GM18909 (cell line): Measurements from ENCODE around the gene ERO1A.
A peak's percentile ranks its signal among the peaks of the same experiment; 100 is the strongest.
"Not testable (repeated sequence)": the region's sequence is repeated elsewhere in the genome, so short reads cannot be mapped to it uniquely, and the experiment has no call there.

Source experiments
- ATAC-seq: cut with Tn5 transposase; IDR thresholded peaks from one replicate; pipeline ENCODE4 v1.9.1; 2021; ENCODE audit warnings: mild to moderate bottlenecking; ENCODE audit not compliant: unreplicated experiment, poor library complexity

The ERO1A gene, protein sequence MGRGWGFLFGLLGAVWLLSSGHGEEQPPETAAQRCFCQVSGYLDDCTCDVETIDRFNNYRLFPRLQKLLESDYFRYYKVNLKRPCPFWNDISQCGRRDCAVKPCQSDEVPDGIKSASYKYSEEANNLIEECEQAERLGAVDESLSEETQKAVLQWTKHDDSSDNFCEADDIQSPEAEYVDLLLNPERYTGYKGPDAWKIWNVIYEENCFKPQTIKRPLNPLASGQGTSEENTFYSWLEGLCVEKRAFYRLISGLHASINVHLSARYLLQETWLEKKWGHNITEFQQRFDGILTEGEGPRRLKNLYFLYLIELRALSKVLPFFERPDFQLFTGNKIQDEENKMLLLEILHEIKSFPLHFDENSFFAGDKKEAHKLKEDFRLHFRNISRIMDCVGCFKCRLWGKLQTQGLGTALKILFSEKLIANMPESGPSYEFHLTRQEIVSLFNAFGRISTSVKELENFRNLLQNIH

DNA sequence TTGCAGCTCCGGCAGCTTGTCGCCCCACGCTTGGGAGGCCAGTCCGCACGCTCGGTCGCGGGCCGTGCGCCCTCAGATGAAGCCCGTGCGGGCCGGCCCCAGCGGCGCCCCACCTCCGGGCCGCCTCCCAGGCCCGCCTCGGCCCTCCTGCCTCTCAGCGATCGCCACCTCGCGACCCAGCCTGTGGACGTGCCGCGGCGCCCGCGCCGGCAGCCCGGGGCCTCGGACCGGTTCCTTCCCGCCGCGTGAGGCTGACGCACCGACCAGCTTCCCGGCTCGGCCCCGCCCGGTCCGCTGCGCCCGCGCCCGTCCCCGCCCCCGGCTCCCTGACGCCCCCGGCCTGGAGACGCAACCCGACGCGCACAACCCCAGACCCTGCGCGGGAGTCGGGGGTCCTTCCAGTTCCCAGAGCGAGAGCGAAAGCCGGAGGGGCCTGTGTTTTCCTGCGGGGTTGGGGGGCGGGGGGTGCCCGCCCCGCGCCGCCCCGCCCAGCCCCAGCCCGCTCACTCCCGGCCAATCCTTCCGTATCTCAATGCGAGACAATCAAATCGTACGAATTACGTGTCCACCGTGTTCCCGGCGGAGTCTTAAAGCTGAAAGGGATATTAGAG lies at the start of gene ERO1A:
Gene ERO1A, minus strand, starts transcription at position 78 of the 611 bp plus-strand sequence. Its CDS starts 77 bp downstream, at position 1.
- peak; percentile 67 for ATAC-seq

DNA sequence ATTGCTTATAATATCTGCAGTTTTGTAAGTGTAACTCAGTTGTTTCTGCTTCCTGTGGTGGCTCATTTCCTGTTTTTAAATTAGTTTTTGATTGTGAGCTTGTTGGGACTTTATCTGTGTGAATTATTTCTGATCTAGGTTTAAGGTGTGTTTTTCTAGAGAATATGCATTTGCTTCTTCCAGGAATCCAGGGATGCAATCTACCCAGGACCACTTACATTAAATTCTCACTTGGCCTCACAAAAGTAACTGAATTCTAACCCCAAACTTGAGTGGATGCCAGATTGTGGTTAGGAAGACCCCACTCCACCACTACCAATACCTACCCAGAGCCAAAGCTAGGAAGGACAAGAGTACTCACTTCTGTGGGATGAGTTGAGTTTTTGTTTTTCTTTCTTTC lies 46.5 kb upstream of the ERO1A start:
- peak; percentile 35 for ATAC-seq

DNA sequence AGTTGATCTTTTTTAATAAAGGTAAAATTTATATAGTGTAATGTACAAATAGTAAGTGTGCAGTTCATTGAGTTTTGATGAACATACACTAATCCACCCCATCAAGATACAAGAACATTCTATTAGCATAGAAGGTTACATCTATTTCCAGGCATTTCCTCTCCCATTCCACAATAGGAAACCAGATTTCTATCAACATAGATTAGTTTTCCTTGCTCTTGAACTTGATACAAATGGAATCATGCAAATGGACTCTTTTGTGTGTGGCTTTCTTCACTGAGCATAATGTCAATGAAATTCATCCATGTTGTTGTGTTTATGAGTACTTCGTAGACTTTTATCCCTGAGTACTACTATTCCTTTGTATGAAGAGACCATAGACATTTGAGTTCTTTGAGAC lies 45.4 kb upstream of the ERO1A start:
- ATAC-seq: no peak

DNA sequence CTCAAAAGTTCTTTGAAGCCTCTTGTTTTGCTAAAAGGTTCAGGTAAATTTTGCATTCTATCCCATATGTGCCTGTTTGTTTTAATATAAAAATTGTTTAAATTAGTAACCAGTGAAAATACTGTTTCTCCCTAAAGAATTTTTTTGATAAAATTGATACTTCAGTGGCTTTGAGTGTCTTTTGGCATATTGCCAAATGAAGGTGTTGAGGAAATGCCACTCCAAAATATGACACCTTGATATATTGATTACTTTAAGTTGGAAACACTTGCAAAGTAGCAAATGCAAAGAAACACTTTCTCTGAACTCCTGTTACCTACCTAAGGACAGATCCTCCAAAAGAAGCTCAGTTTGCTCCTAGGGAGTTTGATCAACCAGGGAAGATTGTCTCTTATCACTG lies 43.1 kb upstream of the ERO1A start:
- no peak for ATAC-seq

DNA sequence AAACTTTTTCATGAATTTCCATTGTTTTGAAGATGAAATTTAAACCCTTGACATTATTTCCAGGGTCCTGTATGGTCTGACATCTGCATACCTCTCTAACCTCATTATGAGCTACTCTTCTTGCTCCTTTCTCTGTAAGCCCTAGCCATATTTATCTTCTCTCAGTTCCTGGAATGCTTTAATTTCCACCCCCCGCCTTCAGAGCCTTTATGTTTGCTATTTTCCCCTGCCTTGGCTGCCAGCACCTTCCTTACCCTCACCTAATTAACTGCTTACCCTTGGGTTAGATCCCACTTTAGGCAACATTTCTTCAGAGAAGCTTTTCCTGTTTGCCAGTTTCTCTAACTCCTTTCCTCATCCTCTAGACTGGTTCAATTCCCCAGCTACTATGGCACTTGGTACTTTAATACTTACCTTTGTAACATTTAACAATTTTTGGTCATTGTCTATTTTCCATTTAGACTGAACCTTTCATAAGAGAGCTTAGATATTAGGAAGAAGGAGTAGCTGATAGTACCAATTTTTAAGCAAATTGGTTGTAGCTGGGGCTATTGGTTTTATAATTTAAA lies 40.6 kb upstream of the ERO1A start:
- no peak for ATAC-seq

DNA sequence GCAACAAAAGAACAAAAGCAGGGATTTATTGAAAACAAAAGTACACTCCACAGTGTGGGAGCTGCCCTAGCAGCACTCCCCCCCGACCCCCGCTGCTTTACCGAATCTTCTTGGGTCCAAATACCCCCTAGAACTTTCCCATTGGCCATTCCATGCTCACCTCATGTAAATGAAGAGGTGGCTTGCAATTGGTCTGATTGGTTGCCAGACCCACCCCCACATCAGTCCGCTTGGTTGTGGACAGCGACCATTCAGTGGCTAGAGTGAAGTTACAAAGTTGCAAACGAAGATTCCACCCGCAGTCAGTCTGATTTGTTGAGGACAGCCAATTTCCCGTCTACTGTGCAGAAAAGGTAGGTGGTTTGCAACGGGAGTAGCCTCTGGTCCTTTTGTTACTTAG lies 38.5 kb upstream of the ERO1A start:
- no peak for ATAC-seq

DNA sequence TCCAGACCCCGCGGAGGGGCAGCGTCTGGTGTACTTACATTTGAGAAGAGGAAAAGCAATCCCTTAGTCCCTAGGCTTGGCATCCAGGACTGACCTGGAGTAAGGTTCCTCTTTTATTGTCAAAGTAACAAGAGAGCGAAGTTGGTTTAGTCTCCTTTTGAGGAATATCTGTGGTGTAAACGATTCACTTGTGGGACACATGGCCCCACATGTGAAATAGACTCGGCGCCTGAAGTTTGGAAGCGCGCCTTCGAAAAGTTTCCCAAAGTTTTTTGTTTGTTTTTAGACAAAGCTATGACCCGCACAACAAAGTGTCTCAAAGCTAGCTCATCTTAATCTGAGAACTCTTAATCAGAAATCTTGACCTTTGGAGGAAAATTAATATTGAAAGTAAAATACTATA lies 35.4 kb upstream of the ERO1A start:
- no peak for ATAC-seq

DNA sequence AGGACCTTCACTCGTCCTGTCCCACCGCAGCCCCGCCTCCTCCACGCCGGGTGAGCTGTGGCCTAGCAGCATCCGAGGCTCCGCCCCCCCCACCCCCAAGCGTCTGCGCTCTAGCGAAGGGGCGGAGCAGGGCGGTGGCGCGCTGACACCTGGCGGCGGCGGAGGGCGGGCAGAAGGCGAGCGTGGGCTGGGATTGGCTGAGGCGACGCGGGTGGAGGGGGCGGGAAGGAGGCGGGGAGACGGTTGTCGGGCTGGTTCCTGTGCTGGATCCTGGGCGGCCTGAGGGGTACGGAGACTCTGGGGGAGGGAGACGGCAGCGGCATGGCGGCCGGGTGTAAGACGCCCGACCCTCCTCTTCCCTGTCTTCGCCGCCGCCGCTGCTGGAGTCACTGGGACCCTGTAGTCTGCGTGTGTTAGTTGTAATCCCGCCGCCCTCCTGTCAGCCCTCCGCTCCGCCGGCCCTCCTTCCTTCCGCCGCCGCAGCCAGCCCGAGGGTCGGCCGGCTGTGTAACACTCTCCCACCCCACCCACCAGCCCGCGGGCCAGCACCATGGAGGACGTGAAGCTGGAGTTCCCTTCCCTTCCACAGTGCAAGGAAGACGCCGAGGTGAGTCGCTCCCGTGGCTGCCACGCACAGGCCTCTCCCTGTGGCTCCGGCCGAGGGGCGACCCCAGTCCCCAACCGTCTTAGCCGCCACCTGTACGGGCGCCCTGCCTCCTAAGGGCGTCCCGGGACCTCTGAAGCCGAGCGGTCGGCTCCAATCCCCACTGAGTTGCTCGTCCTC lies 34.8 kb upstream of the ERO1A start, which contains the start of gene STYX:
Gene STYX, plus strand, starts transcription at position 242 of the 784 bp plus-strand sequence. Its CDS starts 309 bp downstream, at position 551.
- peak; percentile 95 for ATAC-seq

DNA sequence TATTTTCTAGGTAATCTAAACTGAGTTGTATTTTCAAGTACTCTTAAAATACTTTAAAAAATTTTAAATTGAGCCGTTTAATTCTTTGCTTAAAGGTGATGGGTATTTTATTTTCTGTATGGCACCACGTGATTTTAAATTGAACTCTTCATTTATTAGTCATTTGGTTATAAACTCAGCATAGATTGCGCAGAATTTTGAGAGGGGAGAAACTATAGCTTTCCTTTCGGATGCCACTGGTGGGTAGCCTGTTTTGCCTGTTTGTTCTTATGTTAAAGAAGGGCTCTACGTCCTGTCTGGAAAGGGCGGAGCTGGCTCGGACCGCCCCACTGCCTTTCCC lies 34.2 kb upstream of the ERO1A start:
- no peak for ATAC-seq

DNA sequence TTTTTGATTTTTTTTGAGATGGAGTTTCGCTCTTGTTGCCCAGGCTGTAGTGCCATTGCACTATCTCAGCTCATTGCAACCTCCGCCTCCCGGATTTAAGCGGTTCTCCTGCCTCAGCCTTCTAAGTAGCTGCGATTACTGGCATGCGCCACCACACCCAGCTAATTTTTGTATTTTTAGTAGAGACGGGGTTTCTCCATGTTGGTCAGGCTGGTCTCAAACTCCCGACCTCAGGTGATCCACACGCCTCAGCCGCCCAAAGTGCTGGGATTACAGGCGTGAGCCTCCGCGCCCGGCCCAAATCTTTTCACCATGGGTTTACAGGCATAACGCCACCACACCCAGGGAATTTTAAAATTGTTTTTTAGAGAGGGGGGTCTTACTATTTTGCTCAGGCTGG lies 33.7 kb upstream of the ERO1A start:
- ATAC-seq: not testable (repeated sequence)

DNA sequence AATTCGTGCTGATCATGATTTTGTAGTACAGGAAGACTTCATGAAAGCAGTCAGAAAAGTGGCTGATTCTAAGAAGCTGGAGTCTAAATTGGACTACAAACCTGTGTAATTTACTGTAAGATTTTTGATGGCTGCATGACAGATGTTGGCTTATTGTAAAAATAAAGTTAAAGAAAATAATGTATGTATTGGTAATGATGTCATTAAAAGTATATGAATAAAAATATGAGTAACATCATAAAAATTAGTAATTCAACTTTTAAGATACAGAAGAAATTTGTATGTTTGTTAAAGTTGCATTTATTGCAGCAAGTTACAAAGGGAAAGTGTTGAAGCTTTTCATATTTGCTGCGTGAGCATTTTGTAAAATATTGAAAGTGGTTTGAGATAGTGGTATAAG lies 32.2 kb upstream of the ERO1A start:
- ATAC-seq: not testable (repeated sequence)

DNA sequence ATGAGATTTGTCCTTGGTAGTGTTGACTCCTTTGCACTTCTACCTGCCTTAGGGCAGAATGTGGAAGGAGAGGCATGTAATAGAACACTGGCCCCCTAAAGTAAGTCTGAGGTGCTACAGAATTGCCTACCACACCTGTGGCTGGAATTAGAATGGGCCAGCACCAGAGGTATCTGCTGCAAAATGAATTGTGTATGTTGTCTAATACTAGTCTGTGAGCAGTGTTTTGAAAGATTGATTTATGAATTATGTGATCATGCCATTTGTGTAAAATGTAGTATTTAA lies 28.9 kb upstream of the ERO1A start:
- no peak for ATAC-seq

DNA sequence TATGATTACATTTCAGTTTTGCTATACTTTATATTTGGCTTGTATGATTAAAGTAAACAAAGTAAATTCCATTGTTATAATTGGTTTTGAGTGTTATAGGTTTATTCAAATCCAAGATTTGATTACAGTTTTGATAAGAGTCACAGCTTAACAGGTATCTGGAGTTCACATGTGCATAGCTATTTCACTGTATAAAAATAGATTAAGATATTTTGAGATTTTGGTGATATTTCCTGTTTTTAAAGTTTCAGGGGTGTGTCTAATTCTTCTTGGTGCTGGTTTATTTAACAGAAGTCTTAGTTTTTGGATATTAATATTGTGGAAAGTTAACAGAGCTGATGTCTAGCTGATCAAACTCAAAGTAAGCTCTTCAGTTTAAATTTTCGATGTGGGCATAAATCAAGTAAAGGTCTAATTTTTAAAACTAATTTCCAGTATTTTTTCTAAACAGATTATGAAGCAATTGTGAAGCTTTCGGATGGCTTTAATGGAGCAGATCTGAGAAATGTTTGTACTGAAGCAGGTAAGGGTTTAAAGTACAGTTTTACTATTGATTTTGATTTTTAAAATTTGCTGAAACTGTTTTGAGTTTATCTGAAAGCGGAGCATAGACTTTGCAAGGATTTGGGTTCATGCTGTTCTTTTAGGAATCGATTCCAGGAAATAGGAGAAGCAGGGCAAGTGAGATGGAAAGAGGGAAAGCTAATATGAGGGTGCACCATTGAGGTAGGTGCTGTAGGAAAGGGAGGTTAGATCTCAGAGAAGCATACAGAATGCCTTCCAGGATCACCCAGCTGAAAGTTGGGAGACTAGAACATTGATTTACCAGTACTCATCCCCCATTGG lies 28.4 kb upstream of the ERO1A start:
- ATAC-seq: no peak

DNA sequence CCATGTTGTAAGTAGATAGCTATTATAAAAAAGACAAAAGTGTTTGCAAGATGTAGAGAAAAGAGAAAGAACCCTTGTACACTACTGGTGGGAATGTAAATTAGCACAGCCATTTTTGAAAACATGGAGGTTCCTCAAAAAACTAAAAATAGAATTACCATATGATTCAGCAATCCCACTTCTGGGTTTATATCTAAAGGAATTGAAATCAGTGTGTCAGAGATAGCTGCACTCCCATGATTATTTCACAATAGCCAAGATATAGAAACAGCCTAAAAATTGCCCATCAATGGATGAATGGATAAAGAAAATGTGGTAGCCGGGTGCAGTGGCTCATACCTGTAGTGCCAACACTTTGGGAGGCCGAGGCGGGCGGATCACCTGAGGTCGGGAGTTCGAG lies 20.8 kb upstream of the ERO1A start:
- ATAC-seq: no peak

DNA sequence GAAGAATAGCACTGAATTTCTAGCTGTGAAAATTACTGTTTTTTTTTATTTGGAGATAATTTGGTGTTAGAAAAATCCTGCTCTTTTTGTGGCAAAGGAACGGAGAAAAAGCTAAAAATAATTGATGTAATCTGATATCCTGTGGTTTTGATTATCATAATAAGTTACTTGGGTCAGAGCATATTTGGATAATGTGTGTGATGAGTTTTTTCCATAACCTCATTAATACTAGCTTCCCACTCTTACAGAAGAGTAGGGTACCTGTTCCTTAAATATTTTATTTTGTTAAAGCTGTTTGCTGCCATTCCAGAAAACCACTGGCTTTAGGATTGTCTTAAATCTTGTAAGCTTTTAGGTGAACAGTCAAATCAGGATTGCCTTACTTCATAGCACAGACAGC lies 16.3 kb upstream of the ERO1A start:
- ATAC-seq: no peak

DNA sequence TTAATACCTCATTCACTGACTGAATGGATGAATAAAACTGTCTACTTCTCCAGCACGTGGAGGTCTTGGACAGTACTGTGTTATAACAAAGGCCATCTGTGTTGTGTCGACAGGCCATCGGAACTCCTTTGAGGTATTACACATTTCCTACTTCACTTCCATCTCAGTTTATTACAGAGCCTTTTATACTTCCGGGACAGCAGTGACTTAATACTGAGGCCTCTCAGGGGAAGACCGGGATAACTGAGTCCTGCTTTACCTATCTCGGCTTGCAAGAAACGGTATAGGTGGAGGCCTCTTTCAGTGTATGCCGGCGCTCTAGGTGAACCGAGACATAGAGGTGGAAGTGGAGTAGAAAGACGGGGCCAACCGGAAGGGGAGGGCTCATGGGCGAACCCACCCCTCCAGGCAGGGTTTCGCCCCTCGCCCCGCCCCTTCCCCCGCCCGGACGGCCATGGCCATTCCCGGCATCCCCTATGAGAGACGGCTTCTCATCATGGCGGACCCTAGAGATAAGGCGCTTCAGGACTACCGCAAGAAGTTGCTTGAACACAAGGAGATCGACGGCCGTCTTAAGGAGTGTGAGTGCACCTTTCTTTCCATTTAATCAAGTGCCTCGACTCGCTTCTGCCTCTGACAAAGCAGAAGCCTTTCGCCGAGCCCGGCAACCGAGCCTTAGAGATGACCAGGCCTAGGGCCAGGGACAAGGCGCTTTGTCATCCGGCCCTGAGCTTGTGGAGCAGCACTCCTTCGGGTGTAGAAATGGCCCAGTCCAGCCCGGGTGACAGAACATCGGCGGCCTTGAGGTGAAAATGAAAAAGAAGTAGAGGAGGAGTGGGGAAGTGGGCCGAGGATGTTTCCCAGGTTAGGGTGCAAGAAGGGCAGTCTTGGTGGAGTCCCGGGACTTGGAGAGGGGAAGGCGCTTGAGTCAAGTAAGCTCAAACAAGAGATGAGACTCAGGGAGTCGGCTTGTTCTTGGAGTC lies 11.7 kb upstream of the ERO1A start, which contains the start of gene PSMC6:
Gene PSMC6, plus strand, starts transcription at position 477 of the 983 bp plus-strand sequence. Its CDS starts 20 bp downstream, at position 497.
- peak; percentile 99 for ATAC-seq

DNA sequence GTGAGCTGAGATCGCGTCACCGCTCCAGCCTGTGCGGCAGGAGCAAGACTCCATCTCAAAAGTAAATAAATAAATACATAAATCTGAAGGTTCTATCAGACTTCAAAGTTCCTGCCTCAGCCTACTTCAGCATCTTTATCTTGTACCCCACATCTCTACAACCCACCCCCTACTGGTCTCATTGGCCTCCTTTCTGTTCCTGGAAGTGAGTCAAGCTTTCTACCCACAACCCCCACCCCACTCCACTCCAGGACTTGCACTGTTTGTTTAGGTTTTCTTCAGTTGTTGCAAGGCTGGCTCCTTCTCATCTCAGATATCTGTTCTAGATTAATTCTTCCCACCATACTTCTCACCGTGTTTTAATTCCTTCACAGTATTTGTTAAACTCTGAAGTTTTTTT lies 10.9 kb upstream of the ERO1A start:
- ATAC-seq: no peak

DNA sequence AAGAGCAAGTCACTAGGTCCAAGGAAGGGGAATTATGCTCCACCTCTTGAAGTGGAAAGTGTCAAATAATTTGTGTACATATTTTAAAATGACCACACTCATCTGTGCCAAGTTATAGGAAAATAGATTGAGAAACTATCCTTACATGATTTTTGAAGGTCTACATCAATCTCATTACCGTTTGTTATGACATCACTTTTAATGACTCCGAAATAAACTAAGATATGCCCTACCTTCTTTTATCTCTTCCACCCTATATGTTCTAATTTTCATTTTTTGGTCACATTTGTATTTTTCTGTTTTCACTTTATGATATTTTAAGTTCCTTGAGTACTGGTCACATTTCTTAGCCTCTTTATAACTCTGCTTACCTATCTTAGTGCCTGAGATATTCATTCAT lies 8.3 kb upstream of the ERO1A start:
- ATAC-seq: no peak

DNA sequence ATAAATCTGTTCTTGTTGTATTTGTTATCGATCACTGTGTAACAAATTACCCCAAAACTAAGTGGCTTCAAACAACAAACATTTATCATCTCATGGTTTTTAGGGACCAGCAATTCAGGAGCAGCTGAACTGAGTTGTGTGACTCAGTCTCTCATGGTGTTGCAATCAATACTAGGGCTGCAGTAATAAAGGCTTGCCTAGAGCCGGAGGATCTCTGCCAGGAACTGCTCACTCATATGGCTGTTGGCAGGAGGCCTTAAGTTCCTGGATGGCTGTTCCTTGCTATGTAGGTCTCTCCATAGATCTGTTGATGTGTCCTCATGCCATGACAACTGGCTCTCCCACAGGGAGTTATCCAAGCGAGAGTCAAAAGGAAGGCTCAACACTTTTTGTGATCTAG lies 7.9 kb upstream of the ERO1A start:
- no peak for ATAC-seq
